ENCODE results near the gene TNPO1.

DNA sequence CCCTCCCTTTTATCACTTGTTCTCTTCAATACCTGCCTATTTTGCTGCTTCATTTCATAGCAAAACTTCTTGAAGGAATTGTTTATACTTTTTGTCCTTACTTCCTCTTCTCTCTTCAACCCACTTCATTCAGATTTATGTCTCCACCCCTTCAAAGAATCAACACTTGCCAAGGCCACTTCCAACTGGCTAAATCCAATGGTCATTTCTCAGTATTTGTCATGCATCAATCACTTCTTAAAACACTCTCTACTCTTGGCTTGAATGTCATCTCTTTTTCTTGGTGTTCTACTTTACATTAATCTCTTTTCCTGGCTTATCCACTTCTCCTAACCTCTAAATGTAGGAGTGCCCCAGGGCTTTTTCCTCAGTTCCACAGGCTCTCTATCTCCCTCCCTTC lies 131.0 kb downstream of the TNPO1 start:
- TF ChIP-seq, protein P1, sequence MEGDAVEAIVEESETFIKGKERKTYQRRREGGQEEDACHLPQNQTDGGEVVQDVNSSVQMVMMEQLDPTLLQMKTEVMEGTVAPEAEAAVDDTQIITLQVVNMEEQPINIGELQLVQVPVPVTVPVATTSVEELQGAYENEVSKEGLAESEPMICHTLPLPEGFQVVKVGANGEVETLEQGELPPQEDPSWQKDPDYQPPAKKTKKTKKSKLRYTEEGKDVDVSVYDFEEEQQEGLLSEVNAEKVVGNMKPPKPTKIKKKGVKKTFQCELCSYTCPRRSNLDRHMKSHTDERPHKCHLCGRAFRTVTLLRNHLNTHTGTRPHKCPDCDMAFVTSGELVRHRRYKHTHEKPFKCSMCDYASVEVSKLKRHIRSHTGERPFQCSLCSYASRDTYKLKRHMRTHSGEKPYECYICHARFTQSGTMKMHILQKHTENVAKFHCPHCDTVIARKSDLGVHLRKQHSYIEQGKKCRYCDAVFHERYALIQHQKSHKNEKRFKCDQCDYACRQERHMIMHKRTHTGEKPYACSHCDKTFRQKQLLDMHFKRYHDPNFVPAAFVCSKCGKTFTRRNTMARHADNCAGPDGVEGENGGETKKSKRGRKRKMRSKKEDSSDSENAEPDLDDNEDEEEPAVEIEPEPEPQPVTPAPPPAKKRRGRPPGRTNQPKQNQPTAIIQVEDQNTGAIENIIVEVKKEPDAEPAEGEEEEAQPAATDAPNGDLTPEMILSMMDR (conservative IDR thresholded peaks at IDR 0.05; ENCODE audit: low read depth, low read length): no peak
- no peak for TF ChIP-seq EZH2 (IDR thresholded peaks at IDR 0.05; ENCODE audit: borderline replicate concordance, low read depth, low read length, poor library complexity, severe bottlenecking)
